ENCODE data around the gene NOTO. TPM values are rescaled to one million over a fixed set of nuclear protein-coding genes. Genes with fewer than 3 reads are reported as not detected.

The NOTO gene
- total and polyA plus RNA-seq, 2 of the 8 experiments (the other 6 are each of a cell fraction or from before 2014, with no cell fraction given): 0.33 to 0.54 TPM

GRCh38 chr2:73238149-73238548 lies 35.8 kb downstream of the NOTO start:
- Histone ChIP-seq H2BK120ac (replicated peaks; ENCODE audit: low read depth, low read length) (no peak overlapping the region), H2BK15ac (ENCODE audit: low read length) (no peak overlapping the region), H3K9me3 (ENCODE audit: insufficient read depth in 2 of 2, low read depth in 1 of 2, low read length in 1 of 2) (no peaks in the 10 kb centered on the region), H4K5ac (ENCODE audit: insufficient read length, low read depth, low read length) (no peak overlapping the region), H2BK12ac (ENCODE audit: low read depth, low read length) (peak overlapping the region; percentile 83; the same call in 1 of the 2 replicates), H2AK5ac (ENCODE audit: low read depth, low read length) (peak overlapping the region; percentile 59; the same call in 1 of the 2 replicates), H2AFZ (ENCODE audit: low read length) (no peak overlapping the region), H4K8ac (ENCODE audit: extremely low read depth, insufficient read depth, low read length) (no peak overlapping the region), H3K23me2 (ENCODE audit: low read depth, low read length) (peaks cover 16% of the 10 kb centered on the region), H3K14ac (ENCODE audit: insufficient read length) (no peak overlapping the region), H4K20me1 (replicated peaks in 1 of 2; ENCODE audit: control insufficient read depth in 1 of 2, insufficient read depth in 2 of 2, low read length in 2 of 2) (peaks cover 9 to 32% of the 10 kb centered on the region in 2 experiments), H3K18ac (ENCODE audit: extremely low read depth, low read length) (no peak overlapping the region), H3K27me3 (replicated peaks in 1 of 4; ENCODE audit: control insufficient read depth in 3 of 4, extremely low read depth in 1 of 4, insufficient read depth in 3 of 4, low read length in 3 of 4) (no peaks in the 10 kb centered on the region), H3K23ac (ENCODE audit: insufficient read length) (no peak overlapping the region), H3K56ac (replicated peaks; ENCODE audit: insufficient read length, low read depth, low read length) (no peak overlapping the region), H4K91ac (replicated peaks; ENCODE audit: insufficient read length, low read length) (no peak overlapping the region), H3K4ac (replicated peaks; ENCODE audit: insufficient read length, low read depth, low read length) (no peak overlapping the region), H3K79me1 (ENCODE audit: low read depth, low read length) (peaks cover 8% of the 10 kb centered on the region), H3K36me3 (ENCODE audit: control insufficient read depth in 2 of 4, insufficient read depth in 4 of 4, low read length in 3 of 4) (peaks cover 9 to 43% (median 26%) of the 10 kb centered on the region in 4 experiments), H3K4me2 (ENCODE audit: insufficient read depth in 1 of 2, low read depth in 2 of 2, low read length in 2 of 2) (peak overlapping the region; percentile 58 to 94), H3K4me3 (ENCODE audit: extremely low read depth in 1 of 4, insufficient read depth in 2 of 4, low read depth in 3 of 4, low read length in 4 of 4) (peak overlapping the region in 1 of 4 experiments; percentile 14; a peak in 1 of 8 replicates), H2BK5ac (ENCODE audit: low read depth, low read length) (no peak overlapping the region; the same call in 1 of the 2 replicates), H3K27ac (ENCODE audit: low read depth, low read length) (peak overlapping the region; percentile 55; the same call in 1 of the 2 replicates), H3K4me1 (replicated peaks in 1 of 4; ENCODE audit: control insufficient read depth in 3 of 4, insufficient read depth in 4 of 4, low read length in 3 of 4) (peaks cover 5 to 18% (median 12%) of the 10 kb centered on the region in 4 experiments; a peak in 5 of 7 replicates), H2BK20ac (ENCODE audit: low read length) (no peak overlapping the region), H3K9ac (replicated peaks in 1 of 4; ENCODE audit: extremely low read depth in 1 of 4, low read depth in 3 of 4, low read length in 3 of 4) (peak overlapping the region; percentile 39 to 80 (median 46); a peak in 5 of 7 replicates), H3K79me2 (ENCODE audit: control insufficient read depth in 1 of 2, insufficient read depth in 2 of 2, low read length in 2 of 2) (peaks cover 52 to 80% of the 10 kb centered on the region in 2 experiments)
- 54% methylated on average over 3 of the region's 3 CpGs; no CpG with 5 or more reads in 1 of the 2 experiments for WGBS, 2 experiments (ENCODE audit: extremely low coverage in 1 of 2, insufficient coverage in 1 of 2, insufficient read length in 1 of 2, insufficient replicate concordance in 2 of 2, low coverage in 1 of 2, low lambda C conversion rate in 2 of 2, missing lambda C conversion rate in 1 of 2)
- TF ChIP-seq SRF (IDR thresholded peaks at IDR 0.05; ENCODE audit: low read depth, low read length) (peak; percentile 86; the same call in 1 of the 2 replicates), TAF7 (optimal IDR thresholded peaks at IDR 0.05; ENCODE audit: borderline replicate concordance, low read depth, low read length) (no peak), POLR2AphosphoS5 (IDR thresholded peaks at IDR 0.05; ENCODE audit: low read depth, low read length) (peak; percentile 38), CBX5 (IDR thresholded peaks at IDR 0.05; ENCODE audit: low read depth, low read length) (no peak), POLR2A (IDR thresholded peaks at IDR 0.05; ENCODE audit: control extremely low read depth in 1 of 2, low read depth in 2 of 2, low read length in 2 of 2) (peak in 1 of 2 experiments; percentile 61; a peak in 2 of 3 replicates), TAF1 (IDR thresholded peaks at IDR 0.05; ENCODE audit: low read depth, low read length) (peak; percentile 61; the same call in 1 of the 2 replicates), GABPA (IDR thresholded peaks at IDR 0.05; ENCODE audit: borderline replicate concordance, insufficient read depth, low read length) (no peak), ASH2L (IDR thresholded peaks at IDR 0.05; ENCODE audit: low read length) (no peak), NRF1 (IDR thresholded peaks at IDR 0.05; ENCODE audit: low read depth, low read length) (no peak), TBP (IDR thresholded peaks at IDR 0.05; ENCODE audit: low read depth, low read length) (peak; percentile 66), TEAD4 (IDR thresholded peaks at IDR 0.05; ENCODE audit: low read depth, low read length) (no peak), SP2 (IDR thresholded peaks at IDR 0.05; ENCODE audit: low read length) (no peak)
- FAIRE-seq: no peak
- CTCF ChIA-PET (ENCODE audit: partially characterized antibody): interaction anchor here (0.7 to 10.2 kb wide), 8 partner anchors 10 to 527 kb away, joined by 3 to 51 read pairs (median 4); partner anchors contain the start of gene EGR4
- DNase-seq (ENCODE audit: low read depth in 1 of 2, low spot score in 2 of 2): no peak
- POLR2A ChIA-PET (ENCODE audit: partially characterized antibody): interaction anchor here (0.8 to 8.8 kb wide), 9 partner anchors 7 to 152 kb away, joined by 3 to 113 read pairs (median 12); no protein-coding TSS in a partner anchor

All from H1 (cell line).